Measurements from ENCODE around the gene TMEM144.

- peak in 4 of 6 experiments; percentile 32 to 52 (median 37) for TF ChIP-seq CTCF (IDR thresholded peaks at IDR 0.05)
- no peak for TF ChIP-seq POLR2A (IDR thresholded peaks at IDR 0.05)
Observed at GRCh38 chr4:158259955-158260575, 49.8 kb downstream of the TMEM144 start.

All from adrenal gland (tissue), 5 donors.